Measurements from ENCODE around the gene GPR108. TPM values are rescaled to one million over a fixed set of nuclear protein-coding genes. Genes with fewer than 3 reads are reported as not detected.
"Not testable (repeated sequence)": the region's sequence is repeated elsewhere in the genome, so short reads cannot be mapped to it uniquely, and the experiment has no call there.

The GPR108 gene
- total and polyA plus RNA-seq, 11 donors, result 19.2 to 47.9 (median 31.1) TPM

GRCh38 chr19:6777434-6777833 lies 40.1 kb upstream of the GPR108 start:
- no peak for DNase-seq
- H3K4me3 ChIP-seq, result no peak overlapping the region
- WGBS, 4 donors, result 78 to 97% (median 85%) methylated on average over 2 of the region's 2 CpGs
- H3K4me1 ChIP-seq, result peaks cover 0 to 27% (median 0%) of the 10 kb centered on the region in 12 donors
- H3K9me3 ChIP-seq, result no peaks in the 10 kb centered on the region
- TF ChIP-seq CTCF (IDR thresholded peaks at IDR 0.05) (no peak), POLR2A (IDR thresholded peaks at IDR 0.05) (no peak)
- intact Hi-C loops (cut with DNase I), result loop anchor here in 1 of 10 donors (10.0 kb wide), 1 partner anchor 133 kb away; no protein-coding TSS in a partner anchor
- no peak overlapping the region for H3K27ac ChIP-seq
- H3K27me3 ChIP-seq, result no peaks in the 10 kb centered on the region
- peaks cover 0 to 19% (median 0%) of the 10 kb centered on the region in 9 donors for H3K36me3 ChIP-seq
- no peak for ATAC-seq

GRCh38 chr19:6776999-6777398 lies 39.6 kb upstream of the GPR108 start:
- Histone ChIP-seq H3K4me3 (no peak overlapping the region), H3K9me3 (no peaks in the 10 kb centered on the region), H3K36me3 (peaks cover 0 to 15% (median 0%) of the 10 kb centered on the region in 9 donors), H3K4me1 (peaks cover 0 to 27% (median 0%) of the 10 kb centered on the region in 12 donors), H3K27ac (no peak overlapping the region), H3K27me3 (peaks cover 0 to 4% (median 0%) of the 10 kb centered on the region in 9 donors)
- intact Hi-C loops (cut with DNase I), result loop anchor here in 1 of 10 donors (10.0 kb wide), 1 partner anchor 132 kb away; no protein-coding TSS in a partner anchor
- no peak for DNase-seq
- no peak for ATAC-seq
- WGBS, 4 donors, result 86 to 90% (median 87%) methylated on average over 4 of the region's 4 CpGs
- TF ChIP-seq POLR2A (IDR thresholded peaks at IDR 0.05) (no peak), CTCF (IDR thresholded peaks at IDR 0.05) (no peak)

GRCh38 chr19:6776045-6776444 lies 38.7 kb upstream of the GPR108 start:
- not testable (repeated sequence) for H3K4me3 ChIP-seq, DNase-seq, ATAC-seq, H3K9me3 ChIP-seq, H3K36me3 ChIP-seq, H3K27me3 ChIP-seq, H3K27ac ChIP-seq
- peaks cover 0 to 21% (median 0%) of the 10 kb centered on the region in 12 donors for H3K4me1 ChIP-seq
- intact Hi-C loops (cut with DNase I), result loop anchor here in 1 of 10 donors (10.0 kb wide), 1 partner anchor 131 kb away; no protein-coding TSS in a partner anchor

- Histone ChIP-seq H3K4me1 (peaks cover 0 to 18% (median 0%) of the 10 kb centered on the region in 12 donors), H3K27ac (no peak overlapping the region), H3K9me3 (no peaks in the 10 kb centered on the region), H3K27me3 (peaks cover 0 to 6% (median 0%) of the 10 kb centered on the region in 9 donors), H3K4me3 (peak overlapping the region in 1 of 12 donors; percentile 12), H3K36me3 (no peaks in the 10 kb centered on the region)
- ATAC-seq (peak in 1 of 4 donors; percentile 32), DNase-seq (peak in 1 of 5 donors; percentile 36)
- whole genome bisulfite sequencing, 4 donors, result 75 to 84% (median 80%) methylated on average over 11 of the region's 11 CpGs
- no peak for TF ChIP-seq POLR2A (IDR thresholded peaks at IDR 0.05)
- no peak for TF ChIP-seq CTCF (IDR thresholded peaks at IDR 0.05)
- intact Hi-C loops (cut with DNase I), result loop anchor here in 1 of 10 donors (10.0 kb wide), 1 partner anchor 130 kb away; no protein-coding TSS in a partner anchor
These were observed 37.7 kb upstream of the GPR108 start for GRCh38 chr19:6774821-6775707.

Measured in heart left ventricle (tissue), 16 donors.